Stimulated activated CD8-positive, alpha-beta memory T cell treated with anti-CD3 and anti-CD28 coated beads, Interleukin-4, amount 100 ng/mL, for 1 hour (primary cell): ENCODE data around the gene ENTHD1.
"Not testable (repeated sequence)": the region's sequence is repeated elsewhere in the genome, so short reads cannot be mapped to it uniquely, and the experiment has no call there.

ENCODE experiments used
- DNase-seq, 2 donors: peaks; one replicate each; pipeline ENCODE4 v3.0.0-alpha.2; 2020; ENCODE audit warnings: low read depth in 2 of 2, low spot score in 1 of 2

The ENTHD1 gene

DNA sequence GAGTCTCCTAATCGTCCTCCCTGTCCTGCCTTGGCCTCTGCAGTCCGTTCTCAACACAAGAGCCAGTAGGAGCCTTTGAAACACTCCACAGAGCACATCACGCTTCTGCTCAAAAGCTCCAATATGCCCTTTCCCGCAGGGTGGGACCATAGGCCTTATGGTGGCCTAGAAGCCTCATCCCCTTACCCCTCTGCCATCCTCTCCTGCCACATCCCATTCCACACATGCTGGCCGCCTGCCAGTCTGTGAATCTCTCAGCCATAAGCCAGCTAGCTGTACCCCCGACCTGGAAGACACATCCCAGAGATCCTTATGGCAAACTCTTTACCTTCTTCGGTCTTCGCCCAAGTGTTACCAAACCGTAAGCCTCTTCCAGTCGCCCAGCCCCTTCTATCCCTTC, 157.8 kb downstream of the ENTHD1 start:
- DNase-seq = no peak

DNA sequence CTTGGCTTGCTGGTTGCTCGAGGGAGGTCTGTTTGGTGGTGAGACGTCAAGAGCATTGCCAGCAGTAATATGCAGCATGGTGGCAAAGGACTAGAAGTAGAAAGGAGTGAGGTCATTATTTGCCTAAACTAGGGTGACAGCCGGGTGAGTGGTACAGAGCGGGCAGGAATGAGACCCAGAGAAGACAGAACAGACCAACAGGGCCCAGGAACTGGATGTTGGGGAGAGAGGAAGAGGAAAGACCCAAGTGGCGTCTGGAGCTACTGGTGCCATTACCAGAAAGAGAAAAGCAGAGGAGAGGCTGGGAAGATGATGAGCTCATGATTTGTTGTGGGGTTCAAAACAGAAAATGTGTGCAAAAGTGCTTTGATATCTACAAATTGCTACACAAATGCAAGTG, 158.7 kb downstream of the ENTHD1 start:
- DNase-seq = no peak

DNA sequence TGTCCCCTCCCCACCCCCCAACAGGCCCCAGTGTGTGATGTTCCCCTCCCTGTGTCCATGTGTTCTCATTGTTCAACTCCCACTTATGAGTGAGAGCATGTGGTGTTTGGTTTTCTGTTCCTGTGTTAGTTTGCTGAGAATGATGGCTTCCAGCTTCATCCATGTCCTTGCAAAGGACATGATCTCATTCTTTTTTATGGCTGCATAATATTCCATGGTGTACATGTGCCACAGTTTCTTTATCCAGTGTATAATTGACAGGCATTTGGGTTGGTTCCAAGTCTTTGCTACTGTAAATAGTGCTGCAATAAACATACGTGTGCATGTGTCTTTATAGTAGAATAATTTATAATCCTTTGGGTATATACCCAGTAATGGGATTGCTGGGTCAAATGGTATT, 159.5 kb downstream of the ENTHD1 start:
- DNase-seq = not testable (repeated sequence)

DNA sequence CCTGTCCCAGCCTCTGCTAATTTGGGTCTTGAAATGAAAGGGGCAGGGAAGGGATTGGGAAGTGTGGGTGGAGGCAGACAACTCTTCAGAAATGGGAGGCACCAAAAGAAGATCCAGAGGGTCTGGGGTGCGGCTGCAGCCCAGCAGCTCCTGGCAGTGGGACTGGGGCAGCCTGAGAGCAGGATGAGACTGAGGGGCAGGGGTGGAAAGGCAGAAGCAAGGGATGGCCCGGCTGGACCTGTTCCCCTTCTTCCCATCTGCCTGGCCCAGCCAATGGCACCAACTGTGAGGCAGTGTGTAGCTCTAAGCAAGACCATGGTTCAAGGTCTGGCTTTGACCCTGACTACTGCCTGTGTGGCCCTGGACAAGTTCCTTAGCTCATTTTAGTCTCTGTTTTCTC, 160.4 kb downstream of the ENTHD1 start:
- DNase-seq = no peak

DNA sequence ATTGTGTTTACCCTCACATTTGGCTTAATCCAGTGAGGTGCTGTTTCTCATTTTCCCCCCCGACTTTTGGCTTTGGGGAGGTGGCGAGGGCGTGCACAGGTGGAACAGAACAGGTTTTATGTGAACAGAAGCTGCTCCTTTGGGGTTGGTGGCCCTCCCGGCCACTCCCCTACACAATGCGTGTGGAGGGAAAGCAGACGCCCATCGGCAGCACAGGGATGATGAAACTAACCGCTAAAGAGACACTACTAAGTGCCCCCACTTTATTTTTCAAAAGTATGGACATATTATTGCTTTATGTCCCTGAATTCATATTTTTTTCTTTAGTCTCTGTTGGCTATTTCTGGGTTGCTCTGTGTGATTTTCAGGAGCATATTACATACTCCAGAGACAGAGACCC, 160.9 kb downstream of the ENTHD1 start:
- no peak for DNase-seq

DNA sequence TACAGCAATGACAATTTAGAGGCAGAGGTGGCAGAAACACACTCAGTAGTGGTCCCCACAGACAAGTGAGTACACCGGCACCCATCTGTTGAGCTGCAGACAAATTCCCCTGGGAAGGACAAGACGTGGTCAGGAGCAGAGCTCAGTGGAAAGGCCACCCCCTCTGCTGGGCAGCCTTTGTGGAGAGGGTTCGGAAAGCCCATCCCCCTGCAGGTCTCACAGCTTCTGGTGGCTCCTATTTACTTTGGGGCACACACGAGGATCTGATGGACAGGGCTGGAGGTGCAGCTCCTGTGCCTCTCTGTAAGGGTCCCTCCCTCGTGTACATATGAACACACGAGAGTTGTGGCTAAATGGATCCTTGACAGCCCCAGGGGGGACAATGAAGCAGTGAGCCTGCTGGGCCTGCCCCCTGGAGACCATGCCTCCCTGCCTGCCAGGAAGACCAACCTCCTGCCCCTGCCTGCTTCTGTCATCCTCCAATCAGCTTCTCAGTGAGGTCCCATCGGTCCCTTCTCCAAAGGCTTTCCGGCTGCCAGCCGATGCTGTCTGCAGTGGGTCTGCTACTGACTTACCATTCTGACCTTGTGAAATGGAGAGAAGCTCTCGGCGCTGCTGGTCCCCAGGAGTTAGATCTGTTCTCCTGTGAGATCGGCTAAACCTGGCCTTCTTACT, 161.5 kb downstream of the ENTHD1 start:
- no peak for DNase-seq

DNA sequence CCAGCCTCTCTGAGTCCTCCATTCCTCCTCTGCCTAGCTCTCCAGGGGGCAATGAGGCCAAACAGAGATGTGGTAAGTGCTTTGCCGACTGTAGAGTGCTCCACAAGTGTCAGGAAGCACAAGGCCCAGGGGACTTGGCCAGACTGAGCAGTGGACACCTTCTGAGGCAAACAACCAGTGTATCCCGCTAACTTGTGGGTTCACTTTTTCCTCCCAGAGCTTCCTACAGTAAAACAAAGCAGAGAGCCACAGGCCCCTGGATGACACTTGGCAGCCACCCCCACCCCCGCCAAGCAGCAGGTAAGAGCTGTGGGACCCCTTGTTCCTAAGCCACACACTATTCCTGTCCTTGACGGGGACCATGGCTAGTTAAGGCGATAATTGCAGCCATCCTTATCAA, 162.1 kb downstream of the ENTHD1 start:
- DNase-seq = no peak

DNA sequence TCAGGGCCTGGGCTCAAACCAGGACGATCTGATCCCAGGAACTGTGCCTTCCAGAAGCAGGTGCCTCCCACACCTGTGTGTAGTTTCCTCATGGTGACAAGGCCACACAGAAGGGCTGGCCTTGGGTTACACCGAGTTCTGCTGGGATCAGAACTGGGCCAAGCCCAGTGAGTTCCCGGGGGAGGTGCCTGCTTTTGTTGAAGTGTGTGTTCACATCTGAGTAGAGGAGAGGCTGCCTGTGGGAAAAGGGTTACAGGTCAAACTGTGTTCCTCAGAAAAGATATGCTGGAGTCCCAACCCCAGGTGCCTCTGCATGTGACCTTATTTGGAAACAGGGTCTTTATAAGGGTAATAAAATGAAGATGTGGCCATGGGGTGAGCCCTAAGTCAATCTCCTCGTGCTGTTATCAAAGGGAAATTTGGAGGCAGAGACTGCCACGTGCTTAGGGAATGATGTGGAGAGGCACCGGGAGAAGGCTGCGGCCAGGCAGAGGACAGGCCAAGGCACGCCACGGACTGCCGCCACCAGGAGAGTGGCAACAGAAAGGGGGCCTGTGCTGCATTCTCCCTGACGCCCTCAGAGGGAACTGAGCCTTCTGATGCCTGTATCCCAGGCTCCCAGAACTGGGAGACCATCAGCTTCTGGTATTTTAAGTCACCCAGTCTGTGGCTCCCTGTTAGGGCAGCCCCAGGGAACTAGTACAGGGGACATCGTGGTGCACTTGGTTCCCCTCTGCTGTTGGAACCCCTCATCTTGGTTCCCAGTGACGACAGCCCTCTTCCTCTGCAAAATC, 164.2 kb downstream of the ENTHD1 start:
- DNase-seq = no peak

DNA sequence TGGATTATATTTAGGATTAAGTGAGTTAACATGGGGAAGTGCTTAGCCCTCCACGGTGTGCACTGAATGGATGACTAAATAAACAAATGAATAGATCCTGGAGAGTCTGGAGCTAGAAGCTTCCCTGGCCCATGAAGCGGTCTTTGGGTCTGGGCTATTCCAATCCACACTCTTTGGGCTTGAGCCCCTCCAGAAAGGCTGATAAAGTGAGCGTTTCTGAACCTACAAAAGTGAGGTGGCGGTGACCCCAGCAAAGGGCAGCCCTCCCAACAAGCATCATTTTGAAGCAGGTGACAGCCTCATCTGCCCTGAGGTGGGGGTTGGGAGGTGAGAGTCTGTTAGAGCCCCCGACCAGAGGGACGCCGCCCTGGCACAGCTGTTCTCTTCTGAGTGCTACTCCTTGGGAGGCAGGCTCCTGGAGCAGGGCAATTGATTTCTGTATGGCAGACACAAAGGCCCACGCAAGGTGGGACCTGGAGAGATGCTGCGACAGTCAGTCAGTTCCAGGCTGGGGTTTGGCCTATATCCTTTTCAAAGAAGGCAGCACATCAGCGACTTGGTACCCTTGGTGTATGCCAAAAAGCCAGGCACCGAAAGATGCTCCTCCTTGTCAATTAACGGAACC, 165.2 kb downstream of the ENTHD1 start:
- DNase-seq = no peak

DNA sequence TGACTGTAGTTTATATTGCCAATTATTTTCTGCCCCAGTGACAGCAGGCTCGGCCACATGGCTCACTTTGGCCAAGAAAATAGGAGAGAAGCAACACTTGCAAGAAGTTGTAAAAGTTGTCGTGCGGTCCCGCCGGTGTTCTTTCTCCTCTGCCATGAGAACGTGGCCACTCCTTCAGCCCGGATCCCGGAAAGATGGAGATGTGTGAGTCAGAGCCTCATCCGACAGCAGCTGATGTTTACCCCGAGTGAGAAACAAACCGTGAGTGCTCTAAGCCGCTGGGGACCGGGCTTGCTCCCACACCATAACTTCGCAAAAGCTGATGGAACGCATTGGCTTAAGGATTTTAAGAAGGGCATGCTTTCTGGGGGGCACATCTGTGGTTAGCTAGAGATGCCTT, 166.0 kb downstream of the ENTHD1 start:
- no peak for DNase-seq

DNA sequence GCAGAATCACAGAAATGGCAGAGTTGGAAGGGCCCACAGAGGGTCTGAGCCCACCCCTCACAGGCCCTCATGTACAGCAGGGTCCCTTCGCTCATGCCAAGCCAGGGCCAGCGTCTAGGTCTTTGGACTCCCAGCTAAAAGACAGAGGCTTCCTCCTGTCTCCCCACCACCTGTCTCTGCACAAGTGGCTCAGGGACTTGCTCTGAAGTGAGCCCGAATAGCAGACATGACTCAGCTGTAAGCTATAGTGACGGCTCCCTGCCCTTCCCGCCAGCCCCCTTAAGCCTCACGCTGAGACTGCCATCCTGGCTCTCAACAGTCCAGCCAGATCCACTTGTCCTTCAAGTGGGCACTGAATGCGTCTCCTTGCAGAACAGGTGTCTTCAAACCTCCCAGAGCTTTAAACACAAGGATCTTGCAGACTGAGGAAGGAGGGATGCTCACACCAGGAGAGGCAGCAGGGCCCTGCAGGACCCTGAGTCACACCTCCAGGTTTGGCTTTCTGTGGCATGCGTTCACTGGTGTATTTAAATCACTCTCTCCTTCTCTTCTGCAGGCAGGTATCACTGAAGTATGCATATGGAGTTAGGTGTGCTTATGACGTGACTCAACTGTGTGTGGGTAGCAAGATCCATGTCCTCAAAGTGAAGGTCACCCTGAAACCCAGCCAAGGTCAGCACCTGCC, 168.1 kb downstream of the ENTHD1 start:
- no peak for DNase-seq

DNA sequence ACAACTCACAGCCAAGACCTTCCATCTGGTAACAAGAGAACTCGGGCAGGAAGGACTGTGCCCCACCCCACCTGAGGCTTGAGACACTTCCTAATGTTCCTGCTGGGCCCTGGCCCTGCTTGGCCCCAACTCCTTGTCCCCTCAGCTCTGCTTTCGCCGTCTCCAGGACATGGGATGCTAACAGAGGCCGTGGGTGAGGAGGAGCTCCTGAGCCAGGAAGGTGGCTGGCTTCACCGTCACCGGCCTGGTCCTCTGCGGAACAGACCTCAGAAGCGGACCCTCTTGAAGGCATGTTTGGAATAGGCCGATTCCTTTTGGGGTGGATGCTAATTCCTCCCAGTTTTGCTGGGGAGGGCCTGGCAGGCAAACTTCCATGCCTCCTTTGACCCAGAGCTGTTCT, 168.7 kb downstream of the ENTHD1 start:
- no peak for DNase-seq

DNA sequence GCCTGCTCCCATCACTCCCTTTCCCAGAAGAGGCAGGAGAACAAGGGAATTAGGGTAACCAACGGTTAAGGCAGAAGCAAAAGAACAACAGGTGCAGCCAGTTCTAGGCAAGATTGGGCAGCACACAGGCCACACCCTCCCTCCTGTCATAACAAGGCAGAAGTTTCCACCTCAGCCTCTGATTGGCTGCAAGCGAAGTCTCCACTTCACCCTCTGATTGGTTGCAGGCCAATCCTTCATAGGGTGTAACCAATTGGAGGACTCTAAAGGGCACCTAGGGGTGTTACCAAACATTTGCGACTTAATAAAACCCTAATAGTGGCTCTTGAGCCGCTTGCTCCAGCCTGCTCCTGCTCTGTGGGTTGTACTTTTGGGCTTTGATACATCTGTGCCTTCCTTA, 169.2 kb downstream of the ENTHD1 start:
- no peak for DNase-seq

DNA sequence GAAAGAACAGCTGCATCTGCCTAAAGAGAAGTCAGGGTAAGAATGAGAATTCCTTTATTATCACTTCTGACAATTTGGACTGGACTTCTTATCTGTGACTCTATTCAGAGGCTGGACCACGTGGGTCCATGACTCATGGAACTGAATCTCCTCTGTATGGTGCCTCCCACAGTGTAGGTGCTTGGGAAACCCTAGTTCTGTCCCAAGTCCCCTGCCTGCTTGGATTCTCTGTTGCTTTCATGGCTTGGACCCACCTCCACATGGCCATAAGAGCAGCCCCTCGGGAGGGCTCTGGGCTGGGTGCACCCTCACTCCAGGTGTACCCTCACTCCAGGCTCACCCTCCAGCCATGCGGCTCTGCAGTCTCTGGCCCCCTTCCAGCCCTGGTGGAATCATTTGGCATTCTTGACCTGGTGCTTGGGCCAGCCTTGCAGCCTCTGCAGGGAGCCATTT, 169.6 kb downstream of the ENTHD1 start:
- no peak for DNase-seq

DNA sequence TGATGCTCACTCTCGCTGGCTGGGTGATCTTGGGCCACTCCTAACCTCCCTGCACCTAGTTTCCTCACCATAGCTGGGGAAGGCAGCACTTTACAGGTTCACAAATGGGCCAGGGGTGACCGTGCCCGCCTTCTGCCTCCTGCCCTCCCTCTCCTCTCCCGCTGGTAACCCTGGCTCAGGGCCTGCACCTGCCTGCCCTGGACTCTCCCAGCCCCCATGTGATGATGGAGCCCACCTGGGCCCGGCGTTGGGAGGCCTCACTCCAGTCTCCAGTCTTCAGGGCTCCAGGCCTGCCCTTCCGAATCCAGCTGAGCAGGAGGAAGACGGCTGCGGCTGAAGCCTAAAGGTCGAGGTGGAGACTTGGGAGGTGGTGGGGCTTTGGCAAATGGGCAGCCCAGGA, 170.1 kb downstream of the ENTHD1 start:
- no peak for DNase-seq

DNA sequence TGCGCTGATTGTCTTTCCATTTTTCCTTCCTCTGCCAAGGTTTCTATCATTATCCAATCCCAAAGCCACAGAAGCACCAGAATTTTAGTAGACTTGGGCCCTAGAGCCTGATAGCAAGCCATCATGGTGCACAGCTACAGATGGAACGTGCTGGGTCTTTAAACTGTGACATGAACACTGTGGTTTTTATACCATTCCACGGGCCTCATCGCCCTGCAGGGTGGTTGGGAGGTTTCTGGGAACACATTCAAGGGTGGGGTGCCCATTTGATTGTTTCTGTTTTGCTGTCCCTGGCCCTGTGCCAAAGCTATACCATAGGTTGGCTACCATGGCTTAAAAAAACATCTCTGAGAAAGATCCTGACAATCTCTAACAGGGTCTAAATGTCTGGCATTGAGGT, 171.1 kb downstream of the ENTHD1 start:
- no peak for DNase-seq

DNA sequence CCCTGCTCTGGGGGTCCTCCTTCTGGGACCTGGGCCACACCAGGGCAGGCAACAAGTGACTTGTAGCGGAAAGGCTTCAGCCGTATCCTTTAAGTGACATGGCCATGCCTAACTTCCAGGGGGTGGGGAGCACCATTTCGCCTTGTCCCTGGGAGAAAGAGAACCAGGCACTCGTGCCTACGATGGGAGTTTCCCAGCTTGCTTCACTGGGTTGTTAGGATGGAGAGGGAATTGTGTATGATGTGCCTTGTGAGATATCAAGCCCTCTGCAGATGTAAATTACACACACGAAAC, 171.6 kb downstream of the ENTHD1 start:
- no peak for DNase-seq

DNA sequence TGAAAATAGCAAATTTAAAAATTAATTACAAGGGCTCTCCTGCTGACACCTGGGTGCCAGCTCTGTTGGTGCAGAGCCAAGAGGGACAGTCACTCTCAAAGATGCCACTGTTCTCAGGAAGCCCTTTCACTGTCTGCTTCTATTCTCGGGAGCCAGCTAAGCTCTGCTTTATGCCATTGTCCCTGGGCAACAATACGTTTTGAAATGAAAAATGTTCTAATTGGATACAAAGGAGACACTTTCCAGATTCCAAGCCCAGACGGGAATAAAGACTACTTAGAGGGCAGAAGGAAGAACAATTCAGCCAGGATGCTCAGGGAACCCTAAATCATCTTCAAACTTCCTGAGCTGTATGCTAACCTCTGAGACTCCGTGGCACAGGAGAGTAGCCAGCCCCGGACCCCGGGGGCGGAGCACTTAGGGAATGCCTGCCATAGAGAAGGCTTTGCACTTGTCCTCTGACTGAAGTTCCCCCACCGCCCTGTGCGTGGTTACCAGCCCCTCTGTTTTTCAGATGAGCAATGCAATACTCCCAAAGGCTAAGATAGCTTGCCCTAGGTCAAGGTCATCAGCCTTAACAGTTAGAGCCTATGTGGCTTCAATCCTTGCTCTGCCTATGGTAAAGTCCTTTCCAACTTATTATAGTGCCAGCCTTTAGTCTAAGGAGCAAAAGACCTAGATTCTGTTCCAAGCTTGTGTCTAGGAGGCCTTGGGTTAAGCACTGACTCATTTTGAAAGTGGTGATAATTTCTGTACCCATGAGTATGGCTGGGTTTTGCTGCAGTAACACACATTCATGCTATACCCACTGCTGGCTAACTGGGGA, 172.1 kb downstream of the ENTHD1 start:
- DNase-seq = no peak

DNA sequence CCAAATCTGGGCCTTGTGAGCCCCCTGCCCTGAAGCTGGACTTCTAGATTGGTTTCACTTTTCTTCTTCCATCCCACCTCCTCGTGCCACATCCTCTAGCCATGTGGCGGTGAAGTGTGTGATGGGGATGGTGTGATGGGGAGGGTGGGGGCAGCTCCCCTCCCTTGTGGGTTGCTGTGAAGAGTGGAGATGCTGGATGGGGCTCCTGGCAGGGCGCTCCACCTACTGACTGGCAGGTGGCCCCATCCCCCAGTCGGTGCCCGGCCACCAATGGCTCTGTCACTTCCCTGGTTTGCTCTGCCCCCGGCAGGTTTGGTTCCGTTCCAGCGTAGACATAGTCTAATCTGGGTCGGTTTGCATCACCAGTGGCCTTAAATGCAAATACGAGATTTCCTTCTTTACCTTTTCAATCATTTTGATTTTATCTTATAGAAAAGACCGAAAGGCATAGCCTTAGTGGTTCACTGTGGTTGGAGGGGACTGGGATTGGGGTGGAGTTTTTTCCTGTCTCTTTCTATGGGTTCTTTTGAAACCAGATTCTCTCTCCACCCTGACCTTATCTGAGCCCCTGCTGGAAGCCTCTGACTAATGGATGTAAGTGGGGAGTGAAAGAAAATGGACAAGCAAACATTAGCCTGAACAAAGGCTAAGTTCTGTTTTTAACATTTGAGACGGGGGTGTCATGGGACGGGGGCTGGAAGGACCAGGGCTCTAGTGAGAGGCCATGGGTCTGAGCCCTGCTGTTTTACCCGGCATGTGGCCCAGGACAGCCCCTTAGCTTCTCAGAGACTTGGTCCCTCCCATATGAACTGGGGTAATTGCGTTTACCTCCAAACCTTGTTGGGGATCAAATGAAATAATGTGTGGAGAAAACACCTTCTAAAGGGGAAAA, 173.8 kb downstream of the ENTHD1 start:
- DNase-seq = no peak

DNA sequence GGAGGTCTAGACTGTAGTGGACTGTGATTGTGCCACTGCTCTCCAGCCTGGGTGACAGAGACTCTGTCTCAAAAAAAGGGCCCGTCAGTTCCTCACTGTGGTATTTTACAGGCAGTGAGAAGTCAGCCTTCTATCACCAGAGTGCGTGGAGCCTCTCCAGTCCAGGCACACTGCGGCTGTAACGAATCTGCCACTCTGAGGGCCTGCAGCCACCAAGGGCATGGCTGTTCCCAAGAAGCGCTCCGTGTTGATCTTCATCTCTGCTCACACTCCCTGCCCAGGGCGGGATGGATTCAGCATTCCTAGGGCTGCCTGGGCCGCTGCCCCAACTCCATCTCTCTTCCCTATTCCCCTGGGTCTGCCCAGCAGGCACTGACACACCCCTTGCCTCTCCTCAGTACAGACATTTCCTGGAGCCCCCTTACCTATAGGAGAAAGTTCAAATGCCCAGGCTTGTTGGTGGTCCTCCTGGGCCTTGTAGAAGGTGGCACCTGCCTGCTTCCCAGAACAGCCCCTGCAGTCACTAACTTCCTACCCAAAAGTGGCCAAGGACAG, 174.6 kb downstream of the ENTHD1 start:
- no peak for DNase-seq
